Measurements from ENCODE around the gene RTKN2. TPM values are rescaled to one million over a fixed set of nuclear protein-coding genes. Genes with fewer than 3 reads are reported as not detected.

The RTKN2 gene
- total RNA-seq, 1 experiment from 2014 or later: 14.4 TPM

- DNase-seq: no peak
- Histone ChIP-seq H3K9me3 (ENCODE audit: control insufficient read depth, low read depth, low read length) (no peaks in the 10 kb centered on the region), H2BK12ac (ENCODE audit: insufficient read length, low read depth, low read length) (no peak overlapping the region), H4K20me1 (ENCODE audit: control insufficient read depth, insufficient read depth, insufficient read length) (no peaks in the 10 kb centered on the region), H4K8ac (replicated peaks; ENCODE audit: insufficient read length, low read depth, low read length) (no peak overlapping the region), H2BK120ac (ENCODE audit: low read depth, low read length, poor library complexity, severe bottlenecking) (no peak overlapping the region), H3K4me1 (ENCODE audit: insufficient read depth, low read length) (no peaks in the 10 kb centered on the region), H3K18ac (ENCODE audit: insufficient read length, low read depth, low read length) (no peak overlapping the region), H3K23me2 (ENCODE audit: insufficient read length, low read depth, low read length, poor library complexity, severe bottlenecking) (no peaks in the 10 kb centered on the region), H3K56ac (ENCODE audit: insufficient read length, low read depth, low read length) (no peak overlapping the region), H3K9ac (ENCODE audit: extremely low read depth, insufficient read length, low read length) (no peak overlapping the region), H3T11ph (ENCODE audit: low read length) (no peak overlapping the region), H2AFZ (ENCODE audit: low read length) (no peak overlapping the region), H4K5ac (ENCODE audit: insufficient read length, low read depth, low read length) (no peak overlapping the region), H3K27ac (ENCODE audit: insufficient read length, low read depth, low read length) (no peak overlapping the region), H3K14ac (ENCODE audit: insufficient read depth, low read length) (no peak overlapping the region), H3K79me1 (ENCODE audit: insufficient read depth, low read depth, low read length, poor library complexity, severe bottlenecking) (no peaks in the 10 kb centered on the region), H2BK15ac (ENCODE audit: low read depth, low read length) (no peak overlapping the region), H4K91ac (ENCODE audit: insufficient read length, low read depth, low read length) (no peak overlapping the region), H2BK20ac (ENCODE audit: low read depth, low read length, poor library complexity, severe bottlenecking) (no peak overlapping the region), H2AK5ac (ENCODE audit: insufficient read length, low read length) (no peak overlapping the region), H2BK5ac (ENCODE audit: insufficient read length, low read length) (no peak overlapping the region), H3K4me2 (ENCODE audit: insufficient read depth, insufficient read length, low read length) (no peak overlapping the region), H3K4ac (ENCODE audit: low read depth, low read length) (no peak overlapping the region), H3K79me2 (ENCODE audit: insufficient read depth, low read length) (no peaks in the 10 kb centered on the region), H3K23ac (ENCODE audit: insufficient read length, low read depth, low read length) (no peak overlapping the region), H3K27me3 (ENCODE audit: insufficient read depth, low read length) (no peaks in the 10 kb centered on the region)
- TF ChIP-seq CTCF (conservative IDR thresholded peaks at IDR 0.05): no peak
- H3K9me3 Mint-ChIP-seq: no peaks in the 10 kb centered on the region
- H3K4me1 Mint-ChIP-seq: no peaks in the 10 kb centered on the region
- H3K27ac Mint-ChIP-seq: no peak overlapping the region
- no peak overlapping the region for H3K4me3 Mint-ChIP-seq
- no CpG with 5 or more reads among the region's 2 CpGs for WGBS (ENCODE audit: extremely low coverage, insufficient read length, low lambda C conversion rate)
- no peaks in the 10 kb centered on the region for H3K27me3 Mint-ChIP-seq (ENCODE audit: low read depth)
- H3K36me3 Mint-ChIP-seq (ENCODE audit: insufficient read depth in 1 of 3, low read depth in 3 of 3): peaks cover 0 to 9% (median 5%) of the 10 kb centered on the region in 3 experiments; a peak in 3 of 7 replicates
Measured at GRCh38 chr10:62205750-62206399, 62.8 kb downstream of the RTKN2 start.

Data from H9 (cell line).